GM12891 (cell line): ENCODE data around the gene SYVN1.
"Not testable (repeated sequence)": the region's sequence is repeated elsewhere in the genome, so short reads cannot be mapped to it uniquely, and the experiment has no call there.

Experiments
- POLR2A ChIP-seq: IDR thresholded peaks from 2 replicates; pipeline ENCODE4 v1.6.1; 2011; ENCODE audit warnings: low read depth, low read length, control low read depth
- POLR2AphosphoS5 ChIP-seq: IDR thresholded peaks from 2 replicates; pipeline ENCODE4 v1.6.1; 2011; ENCODE audit warnings: low read depth, low read length, control low read depth
- POU2F2 ChIP-seq: IDR thresholded peaks from 2 replicates; pipeline ENCODE4 v1.6.1; 2011; ENCODE audit warnings: low read depth, mild to moderate bottlenecking, control low read depth, low read length, moderate library complexity
- TAF1 ChIP-seq: IDR thresholded peaks from 2 replicates; pipeline ENCODE4 v1.6.1; 2011; ENCODE audit warnings: low read depth, low read length, control low read depth

- not testable (repeated sequence) for TF ChIP-seq POLR2A, POLR2AphosphoS5, POU2F2, TAF1
These were observed 40.3 kb upstream of the SYVN1 start for GRCh38 chr11:65174571-65175010.
